Esophagus (tissue), 2 donors: Measurements from ENCODE around the gene MLN. TPM values are rescaled to one million over a fixed set of nuclear protein-coding genes. Genes with fewer than 3 reads are reported as not detected.

ENCODE experiments used
- H3K27ac ChIP-seq, 2 donors: one replicate each; pipeline ENCODE4 v1.5.1; 2013; ENCODE audit warnings: low read depth in 2 of 2, mild to moderate bottlenecking in 2 of 2, inconsistent platforms in 1 of 2, low read length in 1 of 2, moderate library complexity in 1 of 2
- H3K27me3 ChIP-seq, 2 donors: one replicate each; pipeline ENCODE4 v1.6.1; 2013; ENCODE audit warnings: low read length in 2 of 2, control low read depth in 1 of 2, mild to moderate bottlenecking in 1 of 2; ENCODE audit not compliant: insufficient read depth in 2 of 2, control insufficient read depth in 1 of 2
- H3K36me3 ChIP-seq, 2 donors: one replicate each; pipeline ENCODE4 v1.6.1; 2013; ENCODE audit warnings: low read length in 1 of 2; ENCODE audit not compliant: control insufficient read depth in 2 of 2, insufficient read depth in 2 of 2
- H3K4me1 ChIP-seq, 2 donors: one replicate each; pipeline ENCODE4 v1.6.1; 2013; ENCODE audit warnings: low read length in 1 of 2; ENCODE audit not compliant: control insufficient read depth in 2 of 2, insufficient read depth in 2 of 2
- H3K4me3 ChIP-seq, 2 donors: one replicate each; pipeline ENCODE4 v1.5.1; 2013; ENCODE audit warnings: low read length in 2 of 2, mild to moderate bottlenecking in 2 of 2, low read depth in 1 of 2, moderate library complexity in 1 of 2
- H3K9me3 ChIP-seq, 2 donors: one replicate each; pipeline ENCODE4 v1.6.1; 2013; ENCODE audit warnings: mild to moderate bottlenecking in 2 of 2, low read depth in 1 of 2, low read length in 1 of 2, moderate library complexity in 1 of 2; ENCODE audit not compliant: control insufficient read depth in 2 of 2, insufficient read depth in 1 of 2
- WGBS, 2 donors: extraction: QIAGEN DNeasy Blood & Tissue Kit; methylation state at CpG; one replicate each; pipeline ENCODE4 v1.1.7; 2013; 5-methylcytosine and 5-hydroxymethylcytosine counted together
- polyA plus RNA-seq, 2 donors: library from polyadenylated mRNA; stranded (reverse); fragments of 200-250 nt; gene quantifications; one replicate each; pipeline ENCODE4 v1.2.3, GENCODE V29; 2013
- donor health status: healthy with polysubstance abuse.
- donor health status: Bipolar disorder and iron deficiency.

The MLN gene
- not detected for polyA plus RNA-seq

- 82 to 87% methylated on average over 14 of the region's 14 CpGs for WGBS, 2 donors
- Histone ChIP-seq H3K4me1 (no peaks in the 10 kb centered on the region), H3K27ac (no peak within 1 kb of the TSS), H3K4me3 (no peak within 1 kb of the TSS), H3K36me3 (no peaks in the 10 kb centered on the region), H3K9me3 (peaks cover 0 to 2% of the 10 kb centered on the region in 2 donors), H3K27me3 (no peaks in the 10 kb centered on the region)
These were observed at the start of gene MLN for GRCh38 chr6:33803571-33804053. MLN (minus strand) TSS chr6:33804003; CDS start chr6:33801163, 2,840 bp downstream.

GRCh38 chr6:33853026-33853425 is 49.2 kb upstream of the MLN start:
- Histone ChIP-seq H3K27me3 (no peaks in the 10 kb centered on the region), H3K4me3 (no peak overlapping the region), H3K9me3 (no peaks in the 10 kb centered on the region), H3K36me3 (no peaks in the 10 kb centered on the region), H3K27ac (no peak overlapping the region), H3K4me1 (peaks cover 2% of the 10 kb centered on the region in 2 donors)
- 76% methylated on average over 4 of the region's 4 CpGs for WGBS, 2 donors

- WGBS, 2 donors, result 30 to 36% methylated on average over 8 of the region's 8 CpGs
- H3K4me1 ChIP-seq, result peaks cover 0 to 1% of the 10 kb centered on the region in 2 donors
- H3K27me3 ChIP-seq, result no peaks in the 10 kb centered on the region
- no peaks in the 10 kb centered on the region for H3K9me3 ChIP-seq
- no peaks in the 10 kb centered on the region for H3K36me3 ChIP-seq
- no peak overlapping the region for H3K4me3 ChIP-seq
- no peak overlapping the region for H3K27ac ChIP-seq
These were observed 48.2 kb upstream of the MLN start for GRCh38 chr6:33851959-33852358.

- H3K27me3 ChIP-seq, result no peaks in the 10 kb centered on the region
These were observed 47.2 kb upstream of the MLN start for GRCh38 chr6:33850869-33851541.

GRCh38 chr6:33850296-33850695 is 46.5 kb upstream of the MLN start:
- Histone ChIP-seq H3K4me1 (no peaks in the 10 kb centered on the region), H3K27ac (no peak overlapping the region), H3K9me3 (no peaks in the 10 kb centered on the region), H3K4me3 (no peak overlapping the region), H3K36me3 (no peaks in the 10 kb centered on the region), H3K27me3 (no peaks in the 10 kb centered on the region)
- 60 to 64% methylated on average over 3 of the region's 3 CpGs for WGBS, 2 donors

More at GRCh38 chr6:33850869-33851541, 47.2 kb upstream of the MLN start:
- H3K9me3 ChIP-seq, result no peaks in the 10 kb centered on the region
- H3K36me3 ChIP-seq, result no peaks in the 10 kb centered on the region
- 80 to 83% methylated on average over 10 of the region's 10 CpGs for WGBS, 2 donors
- no peaks in the 10 kb centered on the region for H3K4me1 ChIP-seq
- no peak overlapping the region for H3K4me3 ChIP-seq
- no peak overlapping the region for H3K27ac ChIP-seq

GRCh38 chr6:33849500-33850075 is 45.8 kb upstream of the MLN start:
- Histone ChIP-seq H3K27ac (no peak overlapping the region), H3K27me3 (no peaks in the 10 kb centered on the region), H3K36me3 (no peaks in the 10 kb centered on the region), H3K9me3 (no peaks in the 10 kb centered on the region), H3K4me3 (no peak overlapping the region), H3K4me1 (no peaks in the 10 kb centered on the region)
- 87 to 91% methylated on average over 9 of the region's 9 CpGs for WGBS, 2 donors

- Histone ChIP-seq H3K4me3 (no peak overlapping the region), H3K36me3 (no peaks in the 10 kb centered on the region), H3K9me3 (no peaks in the 10 kb centered on the region), H3K4me1 (no peaks in the 10 kb centered on the region), H3K27me3 (no peaks in the 10 kb centered on the region), H3K27ac (no peak overlapping the region)
- 74 to 80% methylated on average over 3 of the region's 3 CpGs for WGBS, 2 donors
These were observed 44.7 kb upstream of the MLN start for GRCh38 chr6:33848484-33848883.

GRCh38 chr6:33847867-33848266 is 44.1 kb upstream of the MLN start:
- Histone ChIP-seq H3K9me3 (no peaks in the 10 kb centered on the region), H3K36me3 (no peaks in the 10 kb centered on the region), H3K4me1 (no peaks in the 10 kb centered on the region), H3K27me3 (no peaks in the 10 kb centered on the region), H3K4me3 (no peak overlapping the region), H3K27ac (no peak overlapping the region)
- 79 to 92% methylated on average over 1 of the region's 1 CpG for WGBS, 2 donors

- no peaks in the 10 kb centered on the region for H3K9me3 ChIP-seq
- no peak overlapping the region for H3K4me3 ChIP-seq
- WGBS, 2 donors, result 76 to 88% methylated on average over 6 of the region's 6 CpGs
- H3K27ac ChIP-seq, result no peak overlapping the region
- no peaks in the 10 kb centered on the region for H3K4me1 ChIP-seq
- no peaks in the 10 kb centered on the region for H3K27me3 ChIP-seq
- H3K36me3 ChIP-seq, result no peaks in the 10 kb centered on the region
These were observed 43.3 kb upstream of the MLN start for GRCh38 chr6:33847078-33847477.

- H3K4me1 ChIP-seq, result no peaks in the 10 kb centered on the region
- H3K4me3 ChIP-seq, result no peak overlapping the region
- no peaks in the 10 kb centered on the region for H3K9me3 ChIP-seq
- WGBS, 2 donors, result 48 to 69% methylated on average over 2 of the region's 2 CpGs
- no peak overlapping the region for H3K27ac ChIP-seq
- no peaks in the 10 kb centered on the region for H3K27me3 ChIP-seq
- H3K36me3 ChIP-seq, result no peaks in the 10 kb centered on the region
These were observed 42.4 kb upstream of the MLN start for GRCh38 chr6:33846226-33846625.
